HL-60/S4 treated with phorbol 12-myristate 13-acetate at 8.2 ng/mL for 4 days and 3 days (cell line): ENCODE results near the gene ZBTB20.

Source experiments
- in situ Hi-C: fragments of 300-500 bp; cut with MboI; formaldehyde crosslinking; loops from 2 replicates; pipeline ENCODE4 v1.15.0; 2022; ENCODE audit warnings: low sequenced_read_pairs

ZBTB20 gene

GRCh38 chr3:114428044-114428595 is 719.0 kb downstream of the ZBTB20 start:
- in situ Hi-C loops = no loop called here

GRCh38 chr3:114427285-114428043 is 719.6 kb downstream of the ZBTB20 start:
- in situ Hi-C loops = no loop called here

GRCh38 chr3:114424337-114424736 is 722.8 kb downstream of the ZBTB20 start:
- in situ Hi-C loops = no loop called here

- in situ Hi-C loops = no loop called here
Observed at GRCh38 chr3:114421204-114421603, 725.9 kb downstream of the ZBTB20 start.

GRCh38 chr3:114420072-114420471 is 727.0 kb downstream of the ZBTB20 start:
- in situ Hi-C loops = no loop called here

- in situ Hi-C loops = no loop called here
Observed at GRCh38 chr3:114418724-114419543, 728.2 kb downstream of the ZBTB20 start.

- in situ Hi-C loops = no loop called here
Observed at GRCh38 chr3:114418107-114418506, 729.0 kb downstream of the ZBTB20 start.

- in situ Hi-C loops = no loop called here
Observed at GRCh38 chr3:114417675-114418074, 729.4 kb downstream of the ZBTB20 start.

GRCh38 chr3:114417265-114417664 is 729.8 kb downstream of the ZBTB20 start:
- in situ Hi-C loops = no loop called here

GRCh38 chr3:114411811-114412803 is 735.0 kb downstream of the ZBTB20 start:
- in situ Hi-C loops = no loop called here

GRCh38 chr3:114411190-114411668 is 735.9 kb downstream of the ZBTB20 start:
- in situ Hi-C loops = no loop called here

- in situ Hi-C loops = no loop called here
Observed at GRCh38 chr3:114408736-114409670, 738.1 kb downstream of the ZBTB20 start.

GRCh38 chr3:114406922-114407321 is 740.2 kb downstream of the ZBTB20 start:
- in situ Hi-C loops = no loop called here

- in situ Hi-C loops = no loop called here
Observed at GRCh38 chr3:114406286-114406685, 740.8 kb downstream of the ZBTB20 start.

- in situ Hi-C loops = no loop called here
Observed at GRCh38 chr3:114405202-114405990, 741.7 kb downstream of the ZBTB20 start.

- in situ Hi-C loops = no loop called here
Observed at GRCh38 chr3:114404590-114404989, 742.5 kb downstream of the ZBTB20 start.

GRCh38 chr3:114402838-114403237 is 744.2 kb downstream of the ZBTB20 start:
- in situ Hi-C loops = no loop called here

GRCh38 chr3:114401346-114401745 is 745.7 kb downstream of the ZBTB20 start:
- in situ Hi-C loops = no loop called here

- in situ Hi-C loops = no loop called here
Observed at GRCh38 chr3:114400371-114400770, 746.7 kb downstream of the ZBTB20 start.
